Activated CD4-positive, alpha-beta T cell treated with anti-CD3 and anti-CD28 coated beads, Interleukin-2, amount 50 U/mL, for 1 hour (primary cell): Measurements from ENCODE around the gene ROBO1.

Source experiments
- DNase-seq: peaks from one replicate; pipeline ENCODE4 v3.0.0-alpha.2; 2020

The ROBO1 gene

DNA sequence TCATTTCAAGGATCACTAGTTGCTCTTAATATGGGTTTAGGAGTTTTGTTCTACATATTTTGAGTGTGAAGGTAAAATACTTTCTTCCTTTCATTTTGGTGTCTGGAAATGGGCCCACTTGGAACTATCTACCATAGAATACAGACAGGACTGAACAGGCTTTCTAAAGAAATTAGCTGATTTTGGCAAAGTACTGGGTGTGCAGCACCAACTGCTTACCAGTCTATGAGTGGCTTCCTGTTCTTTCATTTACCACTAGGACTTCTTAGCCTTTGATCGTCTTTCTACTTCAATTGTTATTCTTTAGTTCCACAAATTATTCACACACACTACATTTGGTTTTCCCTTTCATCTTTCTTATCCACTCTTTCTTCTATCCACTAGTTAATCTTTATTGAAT is 1196.3 kb downstream of the ROBO1 start:
- no peak for DNase-seq

DNA sequence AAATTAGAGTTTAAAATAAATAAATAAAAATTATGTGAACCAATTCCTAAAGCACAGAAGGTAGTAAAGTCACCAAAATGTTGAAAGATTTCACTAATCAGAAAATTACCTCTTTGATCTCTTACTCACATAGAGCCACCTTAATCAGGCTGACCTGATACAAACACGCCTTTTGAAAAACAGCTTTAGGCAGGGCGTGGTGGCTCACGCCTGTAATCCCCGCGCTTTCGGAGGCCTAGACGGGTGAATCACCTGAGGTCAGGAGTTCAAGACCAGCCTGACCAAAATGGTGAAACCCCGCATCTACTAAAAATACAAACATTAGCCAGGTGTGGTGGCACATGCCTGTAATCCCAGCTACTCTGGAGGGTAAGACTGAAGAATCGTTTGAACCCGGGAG is 1197.3 kb downstream of the ROBO1 start:
- no peak for DNase-seq

DNA sequence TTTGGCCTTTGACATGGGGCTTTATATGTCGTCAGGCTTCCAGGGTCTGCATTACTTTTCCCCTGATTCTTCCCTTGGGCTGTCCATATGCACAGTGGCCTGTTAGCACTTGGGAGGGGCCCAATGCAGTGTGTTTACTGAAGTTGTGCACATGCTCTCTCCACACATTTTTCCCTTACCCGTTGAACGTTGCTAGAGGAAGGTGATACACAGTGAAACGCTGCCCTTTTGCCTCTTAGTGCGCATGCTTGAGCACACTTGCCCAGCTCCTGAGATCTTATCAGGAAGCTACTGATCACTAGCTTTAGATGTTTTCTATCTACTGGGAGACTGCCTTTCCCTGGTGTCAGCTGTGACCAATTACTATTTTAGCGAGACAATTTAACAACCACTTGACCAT is 1198.0 kb downstream of the ROBO1 start:
- no peak for DNase-seq

DNA sequence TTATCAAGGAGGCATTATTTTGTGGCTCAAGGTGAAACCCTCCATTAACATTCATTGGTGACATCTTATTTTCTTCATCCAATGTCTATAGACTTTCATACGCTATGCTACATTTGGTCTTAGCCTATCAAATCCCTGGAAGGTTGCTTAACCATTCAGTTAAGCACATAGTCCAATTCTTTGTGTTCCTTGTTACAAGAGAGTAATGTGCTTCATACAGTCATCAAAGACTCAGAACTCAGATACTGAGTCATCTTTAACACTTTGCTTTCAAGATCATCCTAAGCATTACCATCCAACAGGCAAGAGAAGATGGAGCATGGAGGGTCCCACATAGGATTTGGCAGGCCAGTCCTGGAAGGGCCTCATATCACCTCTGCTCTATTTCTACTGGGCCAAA is 1202.1 kb downstream of the ROBO1 start:
- no peak for DNase-seq

DNA sequence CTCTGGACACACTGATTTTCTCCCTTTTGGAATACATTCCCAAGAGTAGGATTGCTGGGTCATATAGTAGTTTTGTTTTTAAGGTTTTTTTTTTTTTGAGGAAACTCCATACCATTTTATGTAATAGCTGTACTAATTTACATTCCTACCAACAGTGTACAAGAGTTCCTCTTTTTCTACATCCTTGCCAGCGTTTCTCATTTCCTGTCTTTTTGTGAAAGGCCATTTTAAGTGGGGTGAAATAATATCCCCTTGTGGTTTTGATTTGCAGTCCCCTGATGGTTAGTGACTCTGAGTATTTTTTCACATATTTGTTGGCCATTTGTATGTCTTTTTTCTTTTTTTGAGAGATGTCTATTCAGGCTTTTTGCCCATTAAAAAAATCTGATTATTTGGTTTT is 1205.5 kb downstream of the ROBO1 start:
- no peak for DNase-seq
